Right atrium auricular region (tissue), 2 donors: ENCODE data around the gene CNOT4. TPM values are rescaled to one million over a fixed set of nuclear protein-coding genes. Genes with fewer than 3 reads are reported as not detected.

ENCODE experiments used
- DNase-seq: peaks from one replicate; pipeline ENCODE4 v3.0.0-alpha.2; 2019; ENCODE audit warnings: low spot score
- H3K27ac ChIP-seq, 2 donors: fragments of 200-600 bp; sonication (generic); 1 replicate in 1 of 2; 2 replicates in 1 of 2; pipeline ENCODE4 v1.5.1; 2016 to 2019
- H3K27me3 ChIP-seq, 2 donors: fragments of 200-600 bp; sonication (generic); one replicate each; pipeline versions ENCODE4 v1.5.1 to v1.6.0; 2017 to 2019
- H3K36me3 ChIP-seq: fragments of 200-600 bp; sonication (generic); one replicate; pipeline ENCODE4 v1.5.1; 2016
- H3K4me1 ChIP-seq, 2 donors: fragments of 200-600 bp; sonication (generic); one replicate each; pipeline versions ENCODE4 v1.5.1 to v1.6.0; 2017 to 2019
- H3K4me3 ChIP-seq, 2 donors: fragments of 200-600 bp; sonication (generic); 1 replicate in 1 of 2; 2 replicates in 1 of 2; pipeline ENCODE4 v1.5.1; 2017 to 2019; ENCODE audit warnings: mild to moderate bottlenecking in 1 of 2, moderate library complexity in 1 of 2
- H3K9me3 ChIP-seq, 2 donors: fragments of 200-600 bp; sonication (generic); one replicate each; pipeline ENCODE4 v1.5.1; 2019
- total RNA-seq, 2 donors: library from RNA; depleted of rRNA; stranded (reverse); fragments of >200 nt; gene quantifications; one replicate each; pipeline ENCODE4 v1.1.0, GENCODE V29; 2016
- TF ChIP-seq, protein P1 (sequence below), 2 donors: fragments of 200-600 bp; sonication (generic); IDR thresholded peaks; one replicate each; pipeline ENCODE4 v1.5.1; 2019; ENCODE audit warnings: antibody characterized with exemption in 2 of 2

Gene CNOT4
- total RNA-seq, 2 donors from 2014 or later = 23.3 to 25.3 TPM

DNA sequence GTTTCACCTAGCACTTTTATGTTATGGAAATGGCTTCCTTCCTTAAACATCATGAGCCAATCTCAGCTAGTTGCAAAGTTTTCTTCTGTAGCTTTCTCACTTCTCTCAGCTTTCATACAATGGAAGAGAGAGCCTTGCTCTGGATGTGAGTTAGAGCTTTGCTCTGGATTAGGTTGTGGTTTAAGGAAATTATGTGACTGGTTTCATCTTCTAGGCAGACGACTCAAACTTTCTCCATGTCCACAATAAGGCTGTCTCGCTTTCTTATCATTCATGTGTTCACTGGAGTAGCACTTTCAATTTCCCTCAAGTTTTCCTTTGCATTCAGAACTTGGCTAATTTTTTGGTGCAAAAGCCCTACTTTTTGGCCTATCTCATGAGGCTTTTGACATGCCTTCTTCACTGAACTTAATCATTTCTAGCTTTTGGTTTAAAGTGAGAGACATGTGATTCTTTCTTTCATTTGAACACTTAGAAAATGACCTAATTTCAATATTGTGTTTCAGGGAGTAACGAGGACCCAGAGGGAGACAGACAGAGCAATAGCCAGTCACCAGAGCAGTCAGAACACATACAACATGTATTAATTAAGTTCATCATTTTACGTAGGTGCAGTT lies 49.8 kb downstream of the CNOT4 start:
- TF ChIP-seq, protein P1, sequence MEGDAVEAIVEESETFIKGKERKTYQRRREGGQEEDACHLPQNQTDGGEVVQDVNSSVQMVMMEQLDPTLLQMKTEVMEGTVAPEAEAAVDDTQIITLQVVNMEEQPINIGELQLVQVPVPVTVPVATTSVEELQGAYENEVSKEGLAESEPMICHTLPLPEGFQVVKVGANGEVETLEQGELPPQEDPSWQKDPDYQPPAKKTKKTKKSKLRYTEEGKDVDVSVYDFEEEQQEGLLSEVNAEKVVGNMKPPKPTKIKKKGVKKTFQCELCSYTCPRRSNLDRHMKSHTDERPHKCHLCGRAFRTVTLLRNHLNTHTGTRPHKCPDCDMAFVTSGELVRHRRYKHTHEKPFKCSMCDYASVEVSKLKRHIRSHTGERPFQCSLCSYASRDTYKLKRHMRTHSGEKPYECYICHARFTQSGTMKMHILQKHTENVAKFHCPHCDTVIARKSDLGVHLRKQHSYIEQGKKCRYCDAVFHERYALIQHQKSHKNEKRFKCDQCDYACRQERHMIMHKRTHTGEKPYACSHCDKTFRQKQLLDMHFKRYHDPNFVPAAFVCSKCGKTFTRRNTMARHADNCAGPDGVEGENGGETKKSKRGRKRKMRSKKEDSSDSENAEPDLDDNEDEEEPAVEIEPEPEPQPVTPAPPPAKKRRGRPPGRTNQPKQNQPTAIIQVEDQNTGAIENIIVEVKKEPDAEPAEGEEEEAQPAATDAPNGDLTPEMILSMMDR (IDR thresholded peaks at IDR 0.05) = no peak
- H3K27ac ChIP-seq = no peak overlapping the region
- no peak overlapping the region for H3K4me3 ChIP-seq
- H3K9me3 ChIP-seq = no peaks in the 10 kb centered on the region
- no peaks in the 10 kb centered on the region for H3K27me3 ChIP-seq
- DNase-seq = no peak
- peaks cover 0 to 21% of the 10 kb centered on the region in 2 donors for H3K4me1 ChIP-seq
- no peaks in the 10 kb centered on the region for H3K36me3 ChIP-seq

DNA sequence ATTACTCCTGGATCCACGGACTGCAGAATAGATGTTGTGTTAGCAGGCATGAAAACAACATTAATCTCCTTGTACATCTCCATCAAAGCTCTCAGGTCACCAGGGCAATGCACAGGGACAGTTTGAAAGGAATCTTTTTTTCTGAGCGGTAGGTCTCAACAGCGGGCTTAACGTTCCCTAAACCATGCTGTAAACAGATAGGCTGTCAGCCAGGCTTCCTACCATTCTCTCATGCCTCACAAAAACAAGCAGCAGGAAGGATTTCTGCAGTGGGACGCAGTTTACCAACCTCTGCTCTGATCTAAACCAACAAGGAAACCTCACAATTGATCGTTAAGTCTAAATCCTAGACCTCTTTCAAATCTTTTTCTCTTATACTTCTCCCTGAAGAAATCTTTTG lies 50.8 kb downstream of the CNOT4 start:
- Histone ChIP-seq H3K36me3 (no peaks in the 10 kb centered on the region), H3K27ac (no peak overlapping the region), H3K4me3 (no peak overlapping the region), H3K4me1 (peaks cover 0 to 21% of the 10 kb centered on the region in 2 donors), H3K9me3 (no peaks in the 10 kb centered on the region), H3K27me3 (no peaks in the 10 kb centered on the region)
- DNase-seq = no peak
- TF ChIP-seq, protein P1 (IDR thresholded peaks at IDR 0.05) = no peak

DNA sequence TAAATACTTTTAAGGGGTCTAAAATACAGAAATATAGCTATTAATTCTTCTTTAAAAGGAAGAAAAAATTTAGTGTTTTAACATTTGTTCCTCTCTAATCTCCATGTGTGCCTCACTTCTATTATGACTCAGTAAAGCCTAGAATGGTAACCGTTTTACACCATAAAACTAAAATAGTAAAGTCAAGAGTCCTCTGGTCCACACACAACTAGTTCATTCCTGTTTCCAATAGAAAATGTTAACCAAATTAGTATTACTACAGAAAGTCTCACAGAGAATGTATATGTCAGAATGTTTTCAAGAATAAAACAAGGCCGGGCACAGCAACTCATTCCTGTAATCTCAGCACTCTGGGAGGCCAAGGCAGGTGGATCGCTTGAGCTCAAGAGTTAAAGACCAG lies 55.8 kb downstream of the CNOT4 start:
- H3K36me3 ChIP-seq = no peaks in the 10 kb centered on the region
- no peaks in the 10 kb centered on the region for H3K27me3 ChIP-seq
- H3K27ac ChIP-seq = no peak overlapping the region
- DNase-seq = no peak
- TF ChIP-seq, protein P1 (IDR thresholded peaks at IDR 0.05) = no peak
- H3K4me3 ChIP-seq = no peak overlapping the region
- H3K4me1 ChIP-seq = peaks cover 0 to 4% of the 10 kb centered on the region in 2 donors
- no peaks in the 10 kb centered on the region for H3K9me3 ChIP-seq

DNA sequence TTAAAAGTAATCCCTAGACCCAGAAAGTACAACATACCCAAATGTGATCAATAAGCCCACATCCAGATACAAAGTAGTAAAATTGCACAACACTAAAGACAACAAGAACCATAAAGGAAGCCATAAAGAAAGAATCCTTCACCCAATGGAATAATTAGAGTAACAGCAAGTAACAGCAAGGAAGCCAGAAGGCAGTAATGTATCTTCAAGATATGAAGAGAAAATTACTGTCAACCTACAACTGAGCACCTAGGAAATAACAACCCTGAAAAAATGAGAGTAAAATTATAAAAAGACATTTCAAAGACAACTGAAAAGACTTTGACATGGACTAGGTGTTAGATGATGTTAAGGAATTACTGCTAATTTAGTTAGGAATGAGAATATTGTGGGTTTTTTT lies 60.5 kb downstream of the CNOT4 start:
- no peaks in the 10 kb centered on the region for H3K9me3 ChIP-seq
- H3K36me3 ChIP-seq = no peaks in the 10 kb centered on the region
- DNase-seq = no peak
- H3K4me3 ChIP-seq = no peak overlapping the region
- TF ChIP-seq, protein P1 (IDR thresholded peaks at IDR 0.05) = no peak
- no peaks in the 10 kb centered on the region for H3K27me3 ChIP-seq
- H3K4me1 ChIP-seq = peaks cover 0 to 18% of the 10 kb centered on the region in 2 donors
- H3K27ac ChIP-seq = no peak overlapping the region

DNA sequence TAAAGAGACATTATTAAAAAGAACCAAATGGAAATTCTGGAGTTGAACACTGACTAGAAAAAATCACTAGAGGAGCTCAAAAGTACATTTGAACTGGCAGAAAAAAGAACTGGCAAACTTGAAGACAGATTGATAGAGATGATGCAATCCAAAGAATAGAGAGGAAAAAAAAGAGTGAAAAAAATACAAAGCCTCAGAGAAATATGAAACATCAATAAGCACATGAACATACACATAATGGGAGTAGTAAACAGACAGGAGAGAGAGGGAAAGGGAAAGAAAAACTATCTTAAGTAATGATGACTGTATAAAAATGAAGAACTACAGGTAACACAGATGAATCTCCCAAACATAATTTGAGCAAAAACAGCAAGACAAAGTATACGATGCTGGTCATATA lies 61.1 kb downstream of the CNOT4 start:
- no peak for DNase-seq
- TF ChIP-seq, protein P1 (IDR thresholded peaks at IDR 0.05) = no peak
- Histone ChIP-seq H3K36me3 (peaks cover 6% of the 10 kb centered on the region), H3K9me3 (no peaks in the 10 kb centered on the region), H3K4me1 (peaks cover 0 to 18% of the 10 kb centered on the region in 2 donors), H3K27ac (no peak overlapping the region), H3K27me3 (no peaks in the 10 kb centered on the region), H3K4me3 (no peak overlapping the region)

DNA sequence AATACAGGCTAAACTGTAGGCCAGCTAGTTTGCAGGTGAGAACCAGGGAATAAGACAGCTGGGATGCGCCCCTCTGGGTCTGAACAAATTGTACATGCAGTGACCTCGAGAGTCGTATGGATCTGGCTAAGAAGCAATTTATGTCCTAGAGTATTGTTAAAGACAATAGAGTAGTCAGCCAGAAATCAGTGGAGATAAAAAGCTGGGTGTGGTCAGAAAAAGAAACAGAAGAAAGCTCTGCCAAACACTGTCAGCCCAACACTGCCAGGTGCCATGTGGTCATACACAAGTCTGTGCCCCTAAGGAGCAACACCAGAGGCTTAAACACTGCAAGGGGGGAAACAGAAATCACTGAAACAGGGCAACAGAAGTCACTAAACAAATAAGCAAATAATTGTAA lies 62.2 kb downstream of the CNOT4 start:
- Histone ChIP-seq H3K4me3 (no peak overlapping the region), H3K36me3 (peaks cover 10% of the 10 kb centered on the region), H3K4me1 (peaks cover 0 to 18% of the 10 kb centered on the region in 2 donors), H3K27me3 (no peaks in the 10 kb centered on the region), H3K27ac (no peak overlapping the region), H3K9me3 (no peaks in the 10 kb centered on the region)
- TF ChIP-seq, protein P1 (IDR thresholded peaks at IDR 0.05) = no peak
- no peak for DNase-seq
